GM12873 (cell line): ENCODE data around the gene ELF1.

Source experiments
- CTCF ChIP-seq: IDR thresholded peaks from 2 replicates; pipeline ENCODE4 v1.5.1; 2012; ENCODE audit warnings: low read depth, mild to moderate bottlenecking, moderate library complexity, low read length, control low read depth; ENCODE audit not compliant: insufficient read depth; ENCODE audit errors: missing control alignments

The ELF1 gene

GRCh38 chr13:40993987-40994386 is 25.1 kb downstream of the ELF1 start:
- no peak for TF ChIP-seq CTCF

GRCh38 chr13:40992678-40993518 is 26.2 kb downstream of the ELF1 start:
- TF ChIP-seq CTCF: no peak

GRCh38 chr13:40987606-40988280 is 31.4 kb downstream of the ELF1 start:
- TF ChIP-seq CTCF: no peak

GRCh38 chr13:40986101-40986856 is 32.8 kb downstream of the ELF1 start:
- no peak for TF ChIP-seq CTCF

- no peak for TF ChIP-seq CTCF
Measured at GRCh38 chr13:40985381-40986100, 33.6 kb downstream of the ELF1 start.

- TF ChIP-seq CTCF: no peak
Measured at GRCh38 chr13:40984668-40985366, 34.3 kb downstream of the ELF1 start.
